Right lobe of liver (tissue), 6 donors: Measurements from ENCODE around the gene YPEL5. TPM values are rescaled to one million over a fixed set of nuclear protein-coding genes. Genes with fewer than 3 reads are reported as not detected.

ENCODE experiments used
- ATAC-seq, 4 donors: fragments of 200-7000 bp; cut with Tn5 transposase; one replicate each; pipeline ENCODE4 v1.9.1; 2020; ENCODE audit warnings: mild to moderate bottlenecking in 4 of 4, moderate library complexity in 4 of 4
- DNase-seq, 3 donors: peaks; one replicate each; pipeline ENCODE4 v3.0.0-alpha.2; 2020
- H3K27ac ChIP-seq, 3 donors: fragments of 200-600 bp; one replicate each; pipeline ENCODE4 v1.8.0; 2022
- H3K27me3 ChIP-seq, 2 donors: fragments of 200-600 bp; one replicate each; pipeline ENCODE4 v1.8.0; 2022
- H3K36me3 ChIP-seq, 4 donors: fragments of 200-600 bp; sonication (generic) in 1 of 4; one replicate each; pipeline versions ENCODE4 v1.5.1 to v1.8.0; 2017 to 2022; ENCODE audit warnings: control low read depth in 1 of 4
- H3K4me1 ChIP-seq, 4 donors: fragments of 200-600 bp; sonication (generic) in 1 of 4; one replicate each; pipeline versions ENCODE4 v1.5.1 to v1.8.0; 2017 to 2022; ENCODE audit warnings: control low read depth in 1 of 4
- H3K4me3 ChIP-seq, 3 donors: fragments of 200-600 bp; one replicate each; pipeline ENCODE4 v1.8.0; 2022
- H3K9me3 ChIP-seq, 4 donors: fragments of 200-600 bp; sonication (generic) in 1 of 4; one replicate each; pipeline versions ENCODE4 v1.5.1 to v1.8.0; 2017 to 2022; ENCODE audit warnings: control low read depth in 1 of 4
- POLR2A ChIP-seq: fragments of 450-650 bp; IDR thresholded peaks from one replicate; pipeline ENCODE4 v1.6.1; 2017; ENCODE audit warnings: antibody characterized with exemption, mild to moderate bottlenecking
- WGBS: methylation state at CpG from one replicate; pipeline ENCODE4 v1.1.6; 2018; ENCODE audit warnings: low coverage, low lambda C conversion rate; ENCODE audit not compliant: insufficient coverage; ENCODE audit errors: missing lambda C conversion rate; 5-methylcytosine and 5-hydroxymethylcytosine counted together
- intact Hi-C, 2 donors: fragments of 100-400 bp; cut with DNase I; formaldehyde crosslinking; loops; one replicate each; pipeline versions ENCODE4 v1.11.2 to v1.14.1; 2022
- total RNA-seq, 6 experiments: library from RNA; depleted of rRNA in 2 of 6; stranded (reverse); fragments of >200 nt in 2 of 6; fragmentation: NEBNext Ultra II Directional in 3 of 6; extraction: Animal tissue kit (Norgen Biotek cat#: 25700) in 3 of 6; gene quantifications; one replicate each; pipeline versions ENCODE4 v1.1.0 to v1.2.4, GENCODE V29; 2016 to 2023
- TF ChIP-seq, protein P1 (sequence below), 4 donors: fragments of 200-600 bp in 3 of 4; fragments of 450-650 bp in 1 of 4; IDR thresholded peaks; one replicate each; pipeline versions ENCODE4 v1.5.1 to v1.8.0; 2016 to 2022; ENCODE audit warnings: antibody characterized with exemption in 4 of 4, mild to moderate bottlenecking in 2 of 4
- donor health status: DM: no; HTN: yes; CAD: no.
- donor health status: DM: no; HTN: no; CAD: no.
- donor health status: DM: no; HTN: no; CAD: no.
- donor health status: DM: no; HTN: yes; CAD: no.
- donor health status: DM: no; HTN: yes; CAD: no.

The YPEL5 gene
- total RNA-seq, 6 experiments from 2014 or later = 22.7 to 49.2 (median 39.6) TPM

DNA sequence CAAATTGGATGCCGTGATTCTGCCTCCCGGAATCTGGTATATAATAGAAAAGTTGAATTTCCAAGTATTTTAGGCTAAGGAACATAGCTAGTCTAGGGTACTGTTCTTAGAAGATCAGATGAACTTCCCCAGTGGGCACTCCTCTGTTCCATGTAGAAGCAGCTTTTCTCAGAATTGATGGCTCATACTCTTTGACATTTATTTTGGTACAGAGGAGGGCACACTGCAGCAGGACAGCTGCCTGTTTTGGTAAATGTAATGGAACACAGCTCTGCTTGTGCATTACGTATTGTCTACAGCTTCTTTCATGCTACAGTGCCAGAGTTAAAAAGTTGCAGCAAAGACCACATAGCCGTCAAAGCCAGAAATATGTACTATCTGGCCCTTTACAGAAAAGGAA, 10.8 kb downstream of the YPEL5 start:
- Histone ChIP-seq H3K4me3 (no peak overlapping the region), H3K9me3 (no peaks in the 10 kb centered on the region), H3K27me3 (no peaks in the 10 kb centered on the region), H3K27ac (no peak overlapping the region), H3K4me1 (peaks cover 0 to 31% (median 7%) of the 10 kb centered on the region in 4 donors), H3K36me3 (peaks cover 4 to 46% (median 12%) of the 10 kb centered on the region in 4 donors)
- intact Hi-C loops = no loop called here
- TF ChIP-seq, protein P1, sequence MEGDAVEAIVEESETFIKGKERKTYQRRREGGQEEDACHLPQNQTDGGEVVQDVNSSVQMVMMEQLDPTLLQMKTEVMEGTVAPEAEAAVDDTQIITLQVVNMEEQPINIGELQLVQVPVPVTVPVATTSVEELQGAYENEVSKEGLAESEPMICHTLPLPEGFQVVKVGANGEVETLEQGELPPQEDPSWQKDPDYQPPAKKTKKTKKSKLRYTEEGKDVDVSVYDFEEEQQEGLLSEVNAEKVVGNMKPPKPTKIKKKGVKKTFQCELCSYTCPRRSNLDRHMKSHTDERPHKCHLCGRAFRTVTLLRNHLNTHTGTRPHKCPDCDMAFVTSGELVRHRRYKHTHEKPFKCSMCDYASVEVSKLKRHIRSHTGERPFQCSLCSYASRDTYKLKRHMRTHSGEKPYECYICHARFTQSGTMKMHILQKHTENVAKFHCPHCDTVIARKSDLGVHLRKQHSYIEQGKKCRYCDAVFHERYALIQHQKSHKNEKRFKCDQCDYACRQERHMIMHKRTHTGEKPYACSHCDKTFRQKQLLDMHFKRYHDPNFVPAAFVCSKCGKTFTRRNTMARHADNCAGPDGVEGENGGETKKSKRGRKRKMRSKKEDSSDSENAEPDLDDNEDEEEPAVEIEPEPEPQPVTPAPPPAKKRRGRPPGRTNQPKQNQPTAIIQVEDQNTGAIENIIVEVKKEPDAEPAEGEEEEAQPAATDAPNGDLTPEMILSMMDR (IDR thresholded peaks at IDR 0.05) = no peak
- no peak for TF ChIP-seq POLR2A
- DNase-seq (no peak), ATAC-seq (no peak)
- 91% methylated on average over 4 of the region's 4 CpGs for WGBS

DNA sequence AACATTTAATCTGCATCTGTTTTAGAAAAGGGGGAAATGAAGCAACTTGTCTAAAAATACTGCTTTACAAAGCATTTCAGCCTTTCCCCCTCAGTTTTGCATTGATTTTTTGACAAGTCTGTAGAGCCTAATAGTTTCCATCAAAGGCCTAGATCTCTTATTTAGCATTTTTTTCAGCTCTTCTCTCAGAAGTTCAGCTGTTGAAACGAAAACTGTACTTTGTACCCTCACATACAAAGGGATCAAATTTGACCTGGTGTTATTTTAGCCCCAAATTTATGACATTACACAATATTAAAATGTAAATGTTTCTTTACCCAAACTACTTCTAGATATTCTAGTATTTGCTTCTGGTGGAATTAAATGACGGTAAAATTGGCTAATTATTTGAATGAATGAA, 13.0 kb downstream of the YPEL5 start:
- intact Hi-C loops = no loop called here
- TF ChIP-seq, protein P1 (IDR thresholded peaks at IDR 0.05) = no peak
- TF ChIP-seq POLR2A = no peak
- H3K36me3 ChIP-seq = peaks cover 4 to 46% (median 12%) of the 10 kb centered on the region in 4 donors

DNA sequence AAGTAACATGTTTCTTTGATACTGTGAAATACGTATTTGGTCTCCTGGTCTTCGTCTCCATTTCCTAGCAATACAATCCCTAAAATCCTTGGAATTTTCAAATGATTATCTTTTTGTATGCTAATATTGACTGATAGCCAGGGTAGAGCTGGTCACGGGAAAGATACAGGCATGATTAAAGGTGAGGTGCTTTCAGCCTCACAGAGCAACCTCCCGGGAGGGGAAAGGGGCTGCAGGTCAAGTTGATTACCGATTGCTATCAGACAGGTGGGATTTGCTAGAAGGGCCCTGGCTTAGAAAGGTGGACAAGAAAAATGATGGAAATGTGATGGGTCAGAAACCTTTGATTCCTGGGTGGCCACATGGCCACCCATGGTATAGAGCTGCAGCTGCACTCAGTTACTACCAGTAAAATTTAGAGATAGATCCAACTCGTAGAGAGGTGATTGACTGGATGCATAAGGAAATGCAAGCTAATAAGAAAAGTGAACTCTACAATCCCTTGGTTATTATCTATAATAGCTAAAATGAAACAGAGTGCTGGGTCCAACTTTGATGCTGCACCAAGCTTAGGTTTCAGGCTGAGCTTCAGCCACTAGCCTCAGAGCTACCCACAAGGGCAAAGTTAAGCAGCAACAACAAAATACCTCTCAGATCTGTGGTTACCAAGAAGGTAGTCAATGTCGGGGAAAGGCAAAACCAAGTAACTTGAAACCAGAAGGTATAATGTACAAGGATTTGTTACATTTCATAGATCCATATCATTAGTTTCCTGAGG, 15.3 kb downstream of the YPEL5 start:
- no peak for TF ChIP-seq POLR2A
- TF ChIP-seq, protein P1 (IDR thresholded peaks at IDR 0.05) = no peak
- 83% methylated on average over 7 of the region's 7 CpGs for WGBS
- H3K4me1 ChIP-seq = peaks cover 0 to 13% (median 0%) of the 10 kb centered on the region in 4 donors
- no peak for DNase-seq
- H3K4me3 ChIP-seq = no peak overlapping the region
- intact Hi-C loops = no loop called here
- peaks cover 0 to 39% (median 12%) of the 10 kb centered on the region in 4 donors for H3K36me3 ChIP-seq
- no peaks in the 10 kb centered on the region for H3K9me3 ChIP-seq
- no peak overlapping the region for H3K27ac ChIP-seq
- no peak for ATAC-seq
- H3K27me3 ChIP-seq = no peaks in the 10 kb centered on the region

More for the DNA sequence above, 13.0 kb downstream of the YPEL5 start:
- H3K27me3 ChIP-seq = no peaks in the 10 kb centered on the region
- H3K9me3 ChIP-seq = no peaks in the 10 kb centered on the region
- ATAC-seq = peak in 3 of 4 donors; percentile 32 to 46 (median 36)
- H3K4me3 ChIP-seq = no peak overlapping the region
- H3K27ac ChIP-seq = no peak overlapping the region
- 29% methylated on average over 2 of the region's 2 CpGs for WGBS
- DNase-seq = no peak
- H3K4me1 ChIP-seq = peaks cover 0 to 28% (median 7%) of the 10 kb centered on the region in 4 donors

DNA sequence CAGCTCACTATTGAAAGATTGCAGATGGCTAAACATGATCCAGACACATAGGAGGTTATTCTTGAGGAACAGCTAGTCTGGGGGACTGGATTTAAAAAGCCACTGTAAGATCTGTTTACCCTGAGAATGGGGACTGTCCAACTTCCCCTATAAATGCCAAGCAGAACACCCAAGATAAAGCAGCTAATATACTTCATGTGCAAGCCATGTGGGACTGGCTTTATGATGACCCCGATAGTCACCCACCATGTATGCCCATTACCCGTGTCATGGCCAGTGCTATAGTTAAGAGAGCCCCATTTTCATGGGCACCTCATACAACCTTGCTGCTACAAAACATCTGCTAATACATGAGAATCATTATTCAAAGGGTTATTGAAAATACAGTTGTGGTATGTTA, 16.0 kb downstream of the YPEL5 start:
- Histone ChIP-seq H3K9me3 (no peaks in the 10 kb centered on the region), H3K27ac (no peak overlapping the region), H3K4me3 (no peak overlapping the region), H3K27me3 (no peaks in the 10 kb centered on the region), H3K4me1 (peaks cover 0 to 13% (median 0%) of the 10 kb centered on the region in 4 donors), H3K36me3 (peaks cover 0 to 32% (median 9%) of the 10 kb centered on the region in 4 donors)
- WGBS = 96% methylated on average over 2 of the region's 2 CpGs
- no peak for DNase-seq
- intact Hi-C loops = no loop called here
- ATAC-seq = no peak
- no peak for TF ChIP-seq POLR2A
- TF ChIP-seq, protein P1 (IDR thresholded peaks at IDR 0.05) = no peak
